Vagina (tissue), 2 donors: ENCODE data around the gene KCNG2. TPM values are rescaled to one million over a fixed set of nuclear protein-coding genes. Genes with fewer than 3 reads are reported as not detected.

ENCODE experiments used
- DNase-seq, 2 donors: peaks; one replicate each; pipeline ENCODE4 v3.0.0-alpha.2; 2017; ENCODE audit errors: extremely low spot score in 2 of 2
- H3K27ac ChIP-seq: fragments of 200-600 bp; sonication (generic); one replicate; pipeline ENCODE4 v1.5.1; 2019
- H3K27me3 ChIP-seq: fragments of 200-600 bp; sonication (generic); one replicate; pipeline ENCODE4 v1.5.1; 2019
- H3K36me3 ChIP-seq, 2 donors: fragments of 200-600 bp; sonication (generic); one replicate each; pipeline ENCODE4 v1.5.1; 2017 to 2019
- H3K4me1 ChIP-seq: fragments of 200-600 bp; sonication (generic); one replicate; pipeline ENCODE4 v1.5.1; 2019
- H3K4me3 ChIP-seq, 2 donors: fragments of 200-600 bp; sonication (generic); 1 replicate in 1 of 2; 2 replicates in 1 of 2; pipeline ENCODE4 v1.5.1; 2016 to 2019
- H3K9me3 ChIP-seq: fragments of 200-600 bp; sonication (generic); one replicate; pipeline ENCODE4 v1.5.1; 2019
- POLR2A ChIP-seq, 2 donors: fragments of 450-650 bp; IDR thresholded peaks; one replicate each; pipeline ENCODE4 v1.6.1; 2017; ENCODE audit warnings: antibody characterized with exemption in 2 of 2, mild to moderate bottlenecking in 2 of 2, moderate library complexity in 2 of 2
- POLR2AphosphoS5 ChIP-seq, 2 donors: sonication (generic); formaldehyde crosslinking; IDR thresholded peaks; one replicate each; pipeline ENCODE4 v1.9.0; 2017; ENCODE audit warnings: antibody characterized with exemption in 2 of 2, mild to moderate bottlenecking in 2 of 2, low read depth in 1 of 2; ENCODE audit not compliant: insufficient read depth in 1 of 2
- intact Hi-C: fragments of 100-400 bp; cut with DNase I; formaldehyde crosslinking; loops from one replicate; pipeline ENCODE4 v1.15.1; 2023
- total RNA-seq: library from RNA; depleted of rRNA; stranded (reverse); fragments of >200 nt; gene quantifications from one replicate; pipeline ENCODE4 v1.2.3, GENCODE V29; 2016
- TF ChIP-seq, protein P1 (sequence below), 3 experiments: fragments of 450-650 bp in 2 of 3; fragments of 200-600 bp in 1 of 3; sonication (generic) in 1 of 3; IDR thresholded peaks; one replicate each; pipeline ENCODE4 v1.5.1; 2017 to 2019; ENCODE audit warnings: antibody characterized with exemption in 3 of 3, mild to moderate bottlenecking in 2 of 3, moderate library complexity in 2 of 3

Gene KCNG2
- total RNA-seq, 1 donor from 2014 or later, result not detected

DNA sequence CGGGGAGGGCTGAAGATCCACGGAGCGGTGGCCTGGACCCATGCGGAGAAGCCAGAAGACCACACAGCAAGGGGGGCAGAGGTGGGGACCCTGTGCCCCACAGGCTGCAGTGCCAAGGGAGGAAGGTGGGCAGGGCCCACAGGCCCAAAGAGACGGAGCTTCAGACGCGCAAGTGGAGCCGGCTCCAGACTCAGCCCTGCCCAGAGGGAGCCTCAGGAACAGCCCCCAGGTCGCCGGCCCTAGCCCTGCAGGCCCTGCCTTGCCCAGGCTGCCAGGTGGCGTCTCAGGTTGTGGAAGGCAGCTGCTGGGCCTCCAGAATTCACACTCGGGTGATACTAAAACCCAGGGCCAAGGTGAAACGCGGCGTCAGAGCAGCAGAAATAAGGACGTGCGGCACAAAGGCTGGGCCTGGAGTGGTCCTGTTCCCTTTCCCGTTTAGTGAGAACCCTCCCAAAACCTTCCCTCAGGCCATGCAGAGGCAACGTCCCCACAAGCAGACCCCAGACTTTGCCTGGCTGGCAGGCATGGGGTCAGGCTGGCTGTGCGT lies 116.9 kb downstream of the KCNG2 start:
- no peak overlapping the region for H3K4me3 ChIP-seq
- H3K9me3 ChIP-seq, result no peaks in the 10 kb centered on the region
- H3K27ac ChIP-seq, result no peak overlapping the region
- intact Hi-C loops, result no loop called here
- DNase-seq, result peak; percentile 64 to 93
- H3K4me1 ChIP-seq, result peaks cover 8% of the 10 kb centered on the region
- H3K27me3 ChIP-seq, result no peaks in the 10 kb centered on the region
- peaks cover 0 to 20% of the 10 kb centered on the region in 2 donors for H3K36me3 ChIP-seq
- no peak for TF ChIP-seq POLR2AphosphoS5 (IDR thresholded peaks at IDR 0.05; ENCODE audit: insufficient read depth in 1 of 2, low read depth in 1 of 2)
- TF ChIP-seq, protein P1, sequence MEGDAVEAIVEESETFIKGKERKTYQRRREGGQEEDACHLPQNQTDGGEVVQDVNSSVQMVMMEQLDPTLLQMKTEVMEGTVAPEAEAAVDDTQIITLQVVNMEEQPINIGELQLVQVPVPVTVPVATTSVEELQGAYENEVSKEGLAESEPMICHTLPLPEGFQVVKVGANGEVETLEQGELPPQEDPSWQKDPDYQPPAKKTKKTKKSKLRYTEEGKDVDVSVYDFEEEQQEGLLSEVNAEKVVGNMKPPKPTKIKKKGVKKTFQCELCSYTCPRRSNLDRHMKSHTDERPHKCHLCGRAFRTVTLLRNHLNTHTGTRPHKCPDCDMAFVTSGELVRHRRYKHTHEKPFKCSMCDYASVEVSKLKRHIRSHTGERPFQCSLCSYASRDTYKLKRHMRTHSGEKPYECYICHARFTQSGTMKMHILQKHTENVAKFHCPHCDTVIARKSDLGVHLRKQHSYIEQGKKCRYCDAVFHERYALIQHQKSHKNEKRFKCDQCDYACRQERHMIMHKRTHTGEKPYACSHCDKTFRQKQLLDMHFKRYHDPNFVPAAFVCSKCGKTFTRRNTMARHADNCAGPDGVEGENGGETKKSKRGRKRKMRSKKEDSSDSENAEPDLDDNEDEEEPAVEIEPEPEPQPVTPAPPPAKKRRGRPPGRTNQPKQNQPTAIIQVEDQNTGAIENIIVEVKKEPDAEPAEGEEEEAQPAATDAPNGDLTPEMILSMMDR (IDR thresholded peaks at IDR 0.05), result no peak
- TF ChIP-seq POLR2A (IDR thresholded peaks at IDR 0.05), result no peak

DNA sequence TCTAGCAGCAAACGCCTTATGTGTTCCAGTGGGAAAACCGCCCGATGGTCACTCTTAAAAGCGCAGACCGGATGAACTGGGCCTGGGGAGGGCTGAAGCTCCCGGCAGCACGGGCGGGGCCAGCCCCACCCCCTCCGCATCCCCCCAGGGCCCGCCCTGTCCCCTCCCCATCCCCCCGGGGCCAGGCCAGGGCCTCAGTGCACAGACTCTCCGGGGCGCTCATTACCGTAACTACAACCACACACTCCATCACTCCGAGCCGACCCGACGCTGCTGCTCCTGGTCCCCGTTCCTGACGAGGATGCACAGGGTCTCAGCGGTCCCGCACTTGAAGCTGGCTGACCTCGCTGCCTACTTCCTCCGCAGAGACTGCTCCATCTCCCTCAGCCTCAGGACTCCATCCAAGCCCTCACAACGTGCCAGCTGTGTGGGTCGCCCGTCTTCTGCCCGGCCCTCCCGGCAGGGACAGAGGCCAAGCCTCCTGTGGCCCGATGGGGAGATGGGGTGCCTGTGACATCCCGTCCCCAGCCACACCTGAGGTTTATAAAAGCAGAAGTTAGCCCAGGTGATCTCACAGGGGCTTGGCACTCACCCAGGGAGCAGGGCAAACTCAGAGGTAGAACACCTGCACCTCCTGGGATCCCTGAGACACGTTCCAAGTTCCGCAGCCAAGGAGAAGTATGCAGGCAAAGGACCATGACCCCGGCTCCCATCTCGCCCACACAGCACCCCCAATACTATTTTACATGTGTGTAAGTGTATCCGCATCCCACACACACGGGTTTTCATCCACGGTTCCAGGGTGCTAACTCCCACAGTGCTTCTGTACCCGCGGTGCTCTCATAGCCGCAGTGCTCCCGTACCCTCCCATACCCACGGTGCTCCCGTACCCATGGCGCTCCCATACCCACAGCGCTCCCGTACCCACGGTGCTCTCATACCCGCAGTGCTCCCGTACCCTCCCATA lies 117.7 kb downstream of the KCNG2 start:
- intact Hi-C loops, result no loop called here
- H3K36me3 ChIP-seq, result peaks cover 0 to 20% of the 10 kb centered on the region in 2 donors
- no peak overlapping the region for H3K4me3 ChIP-seq
- peak; percentile 80 to 96 for DNase-seq
- H3K9me3 ChIP-seq, result no peaks in the 10 kb centered on the region
- H3K4me1 ChIP-seq, result peaks cover 8% of the 10 kb centered on the region
- TF ChIP-seq POLR2AphosphoS5 (IDR thresholded peaks at IDR 0.05; ENCODE audit: insufficient read depth in 1 of 2, low read depth in 1 of 2) (no peak), POLR2A (IDR thresholded peaks at IDR 0.05) (no peak)
- TF ChIP-seq, protein P1 (IDR thresholded peaks at IDR 0.05), result no peak
- no peak overlapping the region for H3K27ac ChIP-seq
- H3K27me3 ChIP-seq, result no peaks in the 10 kb centered on the region

DNA sequence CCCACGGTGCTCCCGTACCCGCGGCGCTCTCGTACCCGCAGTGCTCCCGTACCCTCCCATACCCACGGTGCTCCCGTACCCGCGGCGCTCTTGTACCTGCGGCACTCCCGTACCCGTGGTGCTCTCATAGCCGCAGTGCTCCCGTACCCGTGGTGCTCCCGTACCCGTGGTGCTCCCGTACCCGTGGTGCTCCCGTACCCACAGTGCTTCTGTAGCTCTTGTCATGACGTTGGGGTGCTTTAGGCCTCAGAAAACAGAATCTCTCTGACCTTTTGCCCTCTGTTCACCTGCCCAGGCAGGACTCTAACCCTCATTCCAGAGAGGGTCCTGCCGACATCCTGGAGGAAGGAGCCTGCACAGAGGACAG lies 118.4 kb downstream of the KCNG2 start:
- H3K36me3 ChIP-seq, result peaks cover 0 to 20% of the 10 kb centered on the region in 2 donors
- TF ChIP-seq, protein P1 (IDR thresholded peaks at IDR 0.05), result no peak
- TF ChIP-seq POLR2A (IDR thresholded peaks at IDR 0.05) (no peak), POLR2AphosphoS5 (IDR thresholded peaks at IDR 0.05; ENCODE audit: insufficient read depth in 1 of 2, low read depth in 1 of 2) (no peak)
- intact Hi-C loops, result no loop called here
- DNase-seq, result no peak
- H3K27me3 ChIP-seq, result no peaks in the 10 kb centered on the region
- no peaks in the 10 kb centered on the region for H3K9me3 ChIP-seq
- no peak overlapping the region for H3K4me3 ChIP-seq
- peaks cover 3% of the 10 kb centered on the region for H3K4me1 ChIP-seq
- no peak overlapping the region for H3K27ac ChIP-seq

DNA sequence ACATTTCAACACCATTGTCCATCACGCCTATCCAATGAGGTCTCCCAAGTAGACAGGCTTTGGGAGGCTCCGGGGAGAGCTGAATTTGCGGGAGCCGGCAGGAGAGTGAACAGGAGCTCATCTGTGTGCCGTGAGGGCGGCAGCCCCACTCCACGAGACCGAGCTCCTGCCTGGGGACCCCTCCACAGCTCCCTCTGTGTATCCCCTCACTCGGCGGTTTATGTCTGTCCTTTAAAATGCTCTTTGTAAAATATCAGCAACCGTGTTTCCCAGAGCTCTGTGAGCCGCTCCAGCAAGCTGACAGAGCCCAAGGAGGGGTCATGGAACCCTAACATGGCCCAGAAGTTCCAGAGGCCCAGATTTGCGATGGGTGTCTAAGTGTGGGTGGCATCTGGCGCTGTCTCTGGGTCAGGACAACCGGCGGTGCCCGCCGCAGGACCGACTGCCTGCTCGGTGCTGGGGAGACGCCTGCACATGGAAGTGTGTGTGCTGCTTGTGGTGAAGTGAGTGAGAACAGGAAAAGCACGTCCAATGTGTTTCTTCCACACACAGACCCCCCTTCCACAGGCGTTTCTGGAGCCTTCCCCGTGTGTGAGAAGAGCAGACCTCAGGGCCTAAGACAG lies 118.9 kb downstream of the KCNG2 start:
- H3K4me3 ChIP-seq, result no peak overlapping the region
- H3K27ac ChIP-seq, result no peak overlapping the region
- no peaks in the 10 kb centered on the region for H3K9me3 ChIP-seq
- intact Hi-C loops, result no loop called here
- H3K4me1 ChIP-seq, result no peaks in the 10 kb centered on the region
- H3K27me3 ChIP-seq, result no peaks in the 10 kb centered on the region
- TF ChIP-seq POLR2AphosphoS5 (IDR thresholded peaks at IDR 0.05; ENCODE audit: insufficient read depth in 1 of 2, low read depth in 1 of 2), result no peak
- TF ChIP-seq, protein P1 (IDR thresholded peaks at IDR 0.05), result no peak
- DNase-seq, result peak in 1 of 2 donors; percentile 54
- peaks cover 0 to 20% of the 10 kb centered on the region in 2 donors for H3K36me3 ChIP-seq
